ENCODE measurements around the gene RLF. TPM values are rescaled to one million over a fixed set of nuclear protein-coding genes. Genes with fewer than 3 reads are reported as not detected.
A peak's percentile ranks its signal among the peaks of the same experiment; 100 is the strongest.
"Not testable (repeated sequence)": the region's sequence is repeated elsewhere in the genome, so short reads cannot be mapped to it uniquely, and the experiment has no call there.

The RLF gene
- total RNA-seq, 3 donors from 2014 or later, result 11.0 to 21.8 (median 12.2) TPM

- ATAC-seq (no peak), DNase-seq (no peak)
- Histone ChIP-seq H3K4me1 (ENCODE audit: low read depth) (peaks cover 6% of the 10 kb centered on the region), H3K36me3 (ENCODE audit: low read depth) (no peaks in the 10 kb centered on the region), H3K4me3 (no peak overlapping the region), H3K9me3 (no peaks in the 10 kb centered on the region)
- no peak for TF ChIP-seq CTCF (IDR thresholded peaks at IDR 0.05)
- intact Hi-C loops (cut with DNase I, micrococcal nuclease), result no loop called here
Observed at GRCh38 chr1:40171036-40171435, 9.8 kb downstream of the RLF start.

DNA sequence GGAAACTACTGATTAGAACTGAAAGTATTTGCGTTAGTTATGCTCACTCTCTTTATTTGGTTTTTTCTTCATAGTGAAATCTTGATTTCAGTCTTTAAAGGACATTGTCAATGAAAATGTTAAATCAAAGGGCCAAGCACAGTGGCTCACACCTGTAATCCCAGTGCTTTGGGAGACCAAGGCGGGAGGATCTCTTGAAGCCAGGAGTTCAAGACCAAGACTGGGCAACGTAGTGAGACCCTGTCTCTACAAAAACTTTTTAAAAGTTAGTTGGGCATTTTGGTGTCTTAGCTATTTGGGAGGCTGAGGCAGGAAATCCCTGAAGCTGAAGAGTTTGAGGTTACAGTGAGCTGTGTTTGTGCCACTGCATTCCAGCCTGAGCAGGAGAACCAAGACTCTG, 13.6 kb downstream of the RLF start:
- ATAC-seq (no peak), DNase-seq (no peak)
- H3K36me3 ChIP-seq (ENCODE audit: low read depth), result no peaks in the 10 kb centered on the region
- intact Hi-C loops (cut with DNase I, micrococcal nuclease), result no loop called here
- no peak for TF ChIP-seq CTCF (IDR thresholded peaks at IDR 0.05)
- no peak overlapping the region for H3K4me3 ChIP-seq
- peaks cover 3% of the 10 kb centered on the region for H3K4me1 ChIP-seq (ENCODE audit: low read depth)
- H3K9me3 ChIP-seq, result no peaks in the 10 kb centered on the region

GRCh38 chr1:40176989-40177388, 15.8 kb downstream of the RLF start:
- DNase-seq; H3K4me3 ChIP-seq; intact Hi-C loops (cut with DNase I, micrococcal nuclease); H3K4me1 ChIP-seq (ENCODE audit: low read depth); ATAC-seq; H3K9me3 ChIP-seq; H3K36me3 ChIP-seq (ENCODE audit: low read depth): not testable (repeated sequence)

DNA sequence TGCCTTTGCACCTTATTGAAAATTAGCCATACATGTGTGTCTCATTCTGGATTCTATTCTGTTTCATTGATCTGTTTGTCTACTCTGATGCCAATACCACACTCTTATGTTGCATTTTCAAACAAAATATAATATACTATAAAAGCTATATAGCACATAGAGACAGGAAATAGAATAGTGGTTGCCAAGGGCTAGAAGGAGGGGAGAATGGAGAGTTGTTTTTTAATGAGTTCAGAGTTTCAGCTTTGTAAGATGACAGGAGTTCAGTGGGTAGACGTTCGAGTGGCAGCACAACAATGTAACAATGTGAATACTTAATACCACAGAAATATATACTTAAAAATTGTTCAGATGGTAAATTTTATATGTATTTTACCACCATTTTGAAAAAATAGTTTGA, 17.0 kb downstream of the RLF start:
- intact Hi-C loops (cut with DNase I, micrococcal nuclease), result no loop called here
- TF ChIP-seq CTCF (IDR thresholded peaks at IDR 0.05), result no peak

DNA sequence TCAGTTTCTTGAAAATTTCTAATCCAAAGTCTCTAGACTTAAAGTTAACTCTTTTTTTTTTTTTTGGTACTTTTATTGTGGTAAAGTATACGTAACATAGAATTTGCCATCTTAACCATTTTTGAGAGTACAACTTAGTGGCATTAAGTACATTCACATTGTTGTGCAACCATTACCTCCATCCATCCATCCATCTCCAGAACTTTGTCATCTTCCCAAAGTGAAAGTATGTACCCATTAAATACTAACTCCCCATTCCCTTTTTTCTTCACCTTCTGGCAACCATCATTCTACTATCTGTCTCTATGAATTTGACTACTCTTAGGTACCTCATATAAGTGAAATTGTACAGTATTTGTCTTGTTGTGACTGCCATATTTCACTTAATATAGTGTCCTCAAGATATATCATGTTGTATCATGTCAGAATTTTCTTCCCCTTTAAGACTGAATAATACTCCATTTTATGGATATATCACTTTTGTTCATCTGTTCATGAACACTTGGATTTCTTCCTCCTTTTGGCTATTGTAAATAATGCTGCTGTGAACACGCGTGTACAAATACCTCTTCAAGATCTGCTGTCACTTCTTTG, 18.4 kb downstream of the RLF start:
- ATAC-seq, result no peak
- no peak for DNase-seq
- intact Hi-C loops (cut with DNase I, micrococcal nuclease), result no loop called here
- Histone ChIP-seq H3K9me3 (no peaks in the 10 kb centered on the region), H3K36me3 (ENCODE audit: low read depth) (no peaks in the 10 kb centered on the region), H3K4me3 (no peak overlapping the region), H3K4me1 (ENCODE audit: low read depth) (no peaks in the 10 kb centered on the region)
- no peak for TF ChIP-seq CTCF (IDR thresholded peaks at IDR 0.05)

More for the DNA sequence above, 17.0 kb downstream of the RLF start:
- Histone ChIP-seq H3K36me3 (ENCODE audit: low read depth) (no peaks in the 10 kb centered on the region), H3K4me3 (no peak overlapping the region), H3K4me1 (ENCODE audit: low read depth) (no peaks in the 10 kb centered on the region), H3K9me3 (no peaks in the 10 kb centered on the region)
- ATAC-seq, result no peak
- no peak for DNase-seq

DNA sequence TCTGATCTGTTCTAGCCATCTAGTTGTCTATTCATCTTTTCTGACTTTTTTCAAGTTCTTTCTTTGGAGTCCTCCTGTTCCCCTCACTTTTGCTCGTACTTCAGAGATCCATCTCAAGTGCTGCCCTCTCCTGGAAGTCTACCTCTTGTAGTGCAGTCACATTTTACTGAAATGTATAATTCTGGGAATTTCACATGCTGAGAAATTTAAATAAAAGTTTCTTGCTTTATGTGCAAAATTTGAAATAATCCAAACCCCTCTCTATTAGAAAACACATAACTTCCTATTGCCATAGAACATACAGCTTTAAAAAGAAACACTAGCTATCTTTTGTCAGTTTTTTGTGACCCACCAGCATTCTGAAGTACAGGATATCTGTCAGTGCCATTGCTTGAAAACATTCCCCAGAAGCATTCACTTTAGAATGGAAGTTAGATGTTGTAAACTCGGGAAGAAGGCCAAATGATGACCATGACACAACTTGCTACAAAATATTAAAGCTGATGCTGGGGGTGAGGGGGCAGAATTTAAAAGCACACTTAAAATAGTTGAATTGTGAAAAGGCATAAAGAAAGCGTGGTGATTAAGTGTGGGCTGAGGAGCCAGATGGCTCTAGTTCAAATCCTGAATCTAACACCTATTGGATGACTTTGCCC, 22.0 kb downstream of the RLF start:
- no peaks in the 10 kb centered on the region for H3K9me3 ChIP-seq
- no peaks in the 10 kb centered on the region for H3K36me3 ChIP-seq (ENCODE audit: low read depth)
- ATAC-seq, result no peak
- intact Hi-C loops (cut with DNase I, micrococcal nuclease), result no loop called here
- DNase-seq, result peak in 1 of 3 donors; percentile 17
- no peak overlapping the region for H3K4me3 ChIP-seq
- no peaks in the 10 kb centered on the region for H3K4me1 ChIP-seq (ENCODE audit: low read depth)
- TF ChIP-seq CTCF (IDR thresholded peaks at IDR 0.05), result no peak

Data from mucosa of descending colon (tissue), 3 donors.